NCI-H524 treated with DMSO at 0.1 percent for 48 hours (cell line): ENCODE measurements around the gene ABLIM1.
A peak's percentile ranks its signal among the peaks of the same experiment; 100 is the strongest.

Source experiments
- DNase-seq: peaks from one replicate; lab custom pipeline; 2025; lab: John Stamatoyannopoulos, UW

The ABLIM1 gene

GRCh38 chr10:114489521-114490310 lies 168.4 kb downstream of the ABLIM1 start:
- no peak for DNase-seq

- DNase-seq = no peak
These were observed 170.1 kb downstream of the ABLIM1 start for GRCh38 chr10:114487815-114488536.

- no peak for DNase-seq
These were observed 170.9 kb downstream of the ABLIM1 start for GRCh38 chr10:114486938-114487814.

GRCh38 chr10:114485696-114486400 lies 172.2 kb downstream of the ABLIM1 start:
- DNase-seq = no peak

- no peak for DNase-seq
These were observed 174.5 kb downstream of the ABLIM1 start for GRCh38 chr10:114483575-114483974.

GRCh38 chr10:114482480-114483304 lies 175.4 kb downstream of the ABLIM1 start:
- no peak for DNase-seq

GRCh38 chr10:114481055-114481454 lies 177.0 kb downstream of the ABLIM1 start:
- no peak for DNase-seq

- DNase-seq = no peak
These were observed 178.2 kb downstream of the ABLIM1 start for GRCh38 chr10:114479836-114480235.

- no peak for DNase-seq
These were observed 178.8 kb downstream of the ABLIM1 start for GRCh38 chr10:114479307-114479706.

- no peak for DNase-seq
These were observed 179.8 kb downstream of the ABLIM1 start for GRCh38 chr10:114478281-114478680.

GRCh38 chr10:114477285-114477684 lies 180.8 kb downstream of the ABLIM1 start:
- DNase-seq = no peak

- no peak for DNase-seq
These were observed 183.1 kb downstream of the ABLIM1 start for GRCh38 chr10:114474989-114475388.

- no peak for DNase-seq
These were observed 184.3 kb downstream of the ABLIM1 start for GRCh38 chr10:114473776-114474175.

GRCh38 chr10:114472877-114473253 lies 185.2 kb downstream of the ABLIM1 start:
- no peak for DNase-seq

GRCh38 chr10:114471906-114472876 lies 185.9 kb downstream of the ABLIM1 start:
- peak; percentile 3 for DNase-seq

- DNase-seq = no peak
These were observed 186.8 kb downstream of the ABLIM1 start for GRCh38 chr10:114470956-114471905.

GRCh38 chr10:114470361-114470760 lies 187.7 kb downstream of the ABLIM1 start:
- no peak for DNase-seq

- DNase-seq = no peak
These were observed 199.1 kb downstream of the ABLIM1 start for GRCh38 chr10:114458955-114459354.
